ENCODE measurements around the gene HLF. TPM values are rescaled to one million over a fixed set of nuclear protein-coding genes. Genes with fewer than 3 reads are reported as not detected.

HLF gene
- polyA plus RNA-seq, 3 donors, result not detected

DNA sequence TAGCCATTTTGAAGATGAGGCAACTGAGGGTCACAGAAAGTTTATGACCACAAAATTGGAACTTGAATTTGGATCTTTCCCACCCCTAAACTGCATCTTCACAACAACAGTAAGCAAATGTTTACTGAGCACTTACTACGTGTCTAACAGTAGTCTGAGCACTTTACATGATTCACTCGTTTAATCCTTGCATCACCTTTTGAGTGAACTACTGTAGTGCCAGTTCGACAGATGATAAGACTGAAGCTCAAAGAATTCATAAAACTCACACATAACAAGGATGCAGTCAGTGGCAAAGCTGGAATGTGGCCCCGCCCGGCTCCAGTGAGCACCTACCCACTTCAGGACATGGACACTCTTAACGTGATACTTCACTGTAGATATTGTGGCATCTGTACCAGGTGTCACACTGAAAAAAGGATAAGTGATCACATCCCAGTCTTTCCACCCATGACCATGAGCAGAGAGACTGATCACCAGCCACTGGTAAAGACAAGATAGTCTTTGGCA lies 36.0 kb upstream of the HLF start:
- TF ChIP-seq, protein P1, sequence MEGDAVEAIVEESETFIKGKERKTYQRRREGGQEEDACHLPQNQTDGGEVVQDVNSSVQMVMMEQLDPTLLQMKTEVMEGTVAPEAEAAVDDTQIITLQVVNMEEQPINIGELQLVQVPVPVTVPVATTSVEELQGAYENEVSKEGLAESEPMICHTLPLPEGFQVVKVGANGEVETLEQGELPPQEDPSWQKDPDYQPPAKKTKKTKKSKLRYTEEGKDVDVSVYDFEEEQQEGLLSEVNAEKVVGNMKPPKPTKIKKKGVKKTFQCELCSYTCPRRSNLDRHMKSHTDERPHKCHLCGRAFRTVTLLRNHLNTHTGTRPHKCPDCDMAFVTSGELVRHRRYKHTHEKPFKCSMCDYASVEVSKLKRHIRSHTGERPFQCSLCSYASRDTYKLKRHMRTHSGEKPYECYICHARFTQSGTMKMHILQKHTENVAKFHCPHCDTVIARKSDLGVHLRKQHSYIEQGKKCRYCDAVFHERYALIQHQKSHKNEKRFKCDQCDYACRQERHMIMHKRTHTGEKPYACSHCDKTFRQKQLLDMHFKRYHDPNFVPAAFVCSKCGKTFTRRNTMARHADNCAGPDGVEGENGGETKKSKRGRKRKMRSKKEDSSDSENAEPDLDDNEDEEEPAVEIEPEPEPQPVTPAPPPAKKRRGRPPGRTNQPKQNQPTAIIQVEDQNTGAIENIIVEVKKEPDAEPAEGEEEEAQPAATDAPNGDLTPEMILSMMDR (IDR thresholded peaks at IDR 0.05), result no peak
- Histone ChIP-seq H3K4me1 (ENCODE audit: control insufficient read depth in 1 of 2, insufficient read depth in 2 of 2, low read length in 2 of 2) (no peaks in the 10 kb centered on the region), H3K4me2 (replicated peaks; ENCODE audit: extremely low read depth, low read length, poor library complexity, severe bottlenecking) (no peak overlapping the region), H3K4me3 (replicated peaks in 1 of 3; ENCODE audit: low read depth in 2 of 3, low read length in 3 of 3) (no peak overlapping the region), H3K27ac (ENCODE audit: low read depth in 1 of 2, low read length in 2 of 2) (no peak overlapping the region), H2AFZ (ENCODE audit: insufficient read depth, low read depth, low read length, poor library complexity, severe bottlenecking) (no peak overlapping the region), H3K9me3 (replicated peaks in 1 of 2; ENCODE audit: control insufficient read depth in 1 of 2, insufficient read depth in 1 of 2, low read length in 2 of 2) (no peaks in the 10 kb centered on the region), H4K20me1 (ENCODE audit: insufficient read depth, low read length) (no peaks in the 10 kb centered on the region), H3K79me2 (ENCODE audit: insufficient read depth, low read length) (no peaks in the 10 kb centered on the region), H3K9ac (ENCODE audit: insufficient read depth, low read length, poor library complexity, severe bottlenecking) (no peak overlapping the region), H3K27me3 (ENCODE audit: control insufficient read depth in 2 of 2, insufficient read depth in 2 of 2, low read length in 2 of 2) (no peaks in the 10 kb centered on the region), H3K36me3 (replicated peaks in 1 of 2; ENCODE audit: control insufficient read depth in 1 of 2, insufficient read depth in 2 of 2, low read length in 2 of 2) (no peaks in the 10 kb centered on the region)
- no peaks in the 10 kb centered on the region for H3K36me3 Mint-ChIP-seq
- no peak overlapping the region for H3K4me3 Mint-ChIP-seq
- H3K4me1 Mint-ChIP-seq, result no peaks in the 10 kb centered on the region
- no peak for DNase-seq
- 95% methylated on average over 6 of the region's 6 CpGs for WGBS (ENCODE audit: insufficient coverage)
- H3K27ac Mint-ChIP-seq, result no peak overlapping the region
- H3K9me3 Mint-ChIP-seq, result peaks cover 0 to 14% (median 6%) of the 10 kb centered on the region in 7 donors
- intact Hi-C loops (cut with micrococcal nuclease), result no loop called here
- H3K27me3 Mint-ChIP-seq (ENCODE audit: low read depth in 3 of 3), result peaks cover 0 to 7% (median 3%) of the 10 kb centered on the region in 3 donors

DNA sequence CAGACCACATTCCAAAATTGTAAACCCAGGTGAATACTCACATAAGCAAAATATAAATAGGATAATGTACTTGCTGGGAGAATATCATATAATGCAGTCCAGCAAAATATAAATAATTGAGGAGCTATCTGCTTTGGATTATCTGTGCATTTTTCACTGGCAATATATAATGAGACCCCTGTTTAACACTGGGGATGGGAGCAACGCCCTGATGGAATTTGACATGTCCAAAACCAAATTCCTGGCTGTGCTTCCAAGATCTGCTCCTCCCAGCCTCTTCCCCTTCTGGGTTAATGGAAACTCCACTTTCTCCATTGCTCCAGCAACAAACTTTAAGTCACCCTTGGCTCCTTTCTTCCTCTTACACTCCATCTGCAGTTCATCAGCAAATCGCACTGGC lies 35.5 kb upstream of the HLF start:
- H3K27ac Mint-ChIP-seq, result no peak overlapping the region

More for the DNA sequence above, 35.5 kb upstream of the HLF start:
- WGBS (ENCODE audit: insufficient coverage), result 90% methylated on average over 2 of the region's 2 CpGs
- Histone ChIP-seq H3K79me2 (ENCODE audit: insufficient read depth, low read length) (no peaks in the 10 kb centered on the region), H3K9me3 (replicated peaks in 1 of 2; ENCODE audit: control insufficient read depth in 1 of 2, insufficient read depth in 1 of 2, low read length in 2 of 2) (no peaks in the 10 kb centered on the region), H3K9ac (ENCODE audit: insufficient read depth, low read length, poor library complexity, severe bottlenecking) (no peak overlapping the region), H3K4me1 (ENCODE audit: control insufficient read depth in 1 of 2, insufficient read depth in 2 of 2, low read length in 2 of 2) (no peaks in the 10 kb centered on the region), H4K20me1 (ENCODE audit: insufficient read depth, low read length) (no peaks in the 10 kb centered on the region), H2AFZ (ENCODE audit: insufficient read depth, low read depth, low read length, poor library complexity, severe bottlenecking) (no peak overlapping the region), H3K36me3 (replicated peaks in 1 of 2; ENCODE audit: control insufficient read depth in 1 of 2, insufficient read depth in 2 of 2, low read length in 2 of 2) (no peaks in the 10 kb centered on the region), H3K27ac (ENCODE audit: low read depth in 1 of 2, low read length in 2 of 2) (no peak overlapping the region), H3K4me2 (replicated peaks; ENCODE audit: extremely low read depth, low read length, poor library complexity, severe bottlenecking) (no peak overlapping the region), H3K4me3 (replicated peaks in 1 of 3; ENCODE audit: low read depth in 2 of 3, low read length in 3 of 3) (no peak overlapping the region), H3K27me3 (ENCODE audit: control insufficient read depth in 2 of 2, insufficient read depth in 2 of 2, low read length in 2 of 2) (no peaks in the 10 kb centered on the region)
- DNase-seq, result no peak
- Mint-ChIP-seq H3K36me3 (no peaks in the 10 kb centered on the region), H3K9me3 (peaks cover 0 to 10% (median 6%) of the 10 kb centered on the region in 7 donors), H3K27me3 (ENCODE audit: low read depth in 3 of 3) (peaks cover 3 to 7% (median 3%) of the 10 kb centered on the region in 3 donors), H3K4me1 (no peaks in the 10 kb centered on the region), H3K4me3 (no peak overlapping the region)
- intact Hi-C loops (cut with micrococcal nuclease), result no loop called here
- TF ChIP-seq, protein P1 (IDR thresholded peaks at IDR 0.05), result no peak

Measured in CD14-positive monocyte (primary cell).